GM12878 (cell line): ENCODE data around the gene KCTD6. TPM values are rescaled to one million over a fixed set of nuclear protein-coding genes. Genes with fewer than 3 reads are reported as not detected.
A peak's percentile ranks its signal among the peaks of the same experiment; 100 is the strongest.

Experiments used
- ATF2 ChIP-seq: IDR thresholded peaks from 2 replicates; pipeline ENCODE4 v1.6.1; 2012; ENCODE audit warnings: low read length, inconsistent platforms
- BCL11A ChIP-seq: IDR thresholded peaks from 2 replicates; pipeline ENCODE4 v1.6.1; 2011; ENCODE audit warnings: low read depth, low read length
- CBX3 ChIP-seq: fragments of 200-600 bp; sonication (generic); IDR thresholded peaks from 2 replicates; pipeline ENCODE4 v1.6.1; 2016; ENCODE audit warnings: low read depth, borderline replicate concordance
- CTCF ChIP-seq, 3 experiments: IDR thresholded peaks in 2 of 3; conservative IDR thresholded peaks in 1 of 3; 2 replicates each; pipeline ENCODE4 v1.5.1; 2011; ENCODE audit warnings: low read depth in 3 of 3, low read length in 3 of 3, mild to moderate bottlenecking in 3 of 3, control low read depth in 2 of 3, moderate library complexity in 2 of 3, inconsistent platforms in 1 of 3, mixed read lengths in 1 of 3; ENCODE audit not compliant: control insufficient read depth in 2 of 3, insufficient read depth in 1 of 3; ENCODE audit errors: extremely low read depth in 1 of 3
- E4F1 ChIP-seq: fragments of 450-650 bp; IDR thresholded peaks from 2 replicates; pipeline ENCODE4 v1.6.1; 2018; ENCODE audit warnings: borderline replicate concordance, mild to moderate bottlenecking; ENCODE audit not compliant: partially characterized antibody
- EED ChIP-seq: sonication (generic); IDR thresholded peaks from 2 replicates; pipeline ENCODE4 v1.6.1; 2016; ENCODE audit warnings: antibody characterized with exemption, low read depth
- ESRRA ChIP-seq: IDR thresholded peaks from 2 replicates; pipeline ENCODE4 v1.6.1; 2012; ENCODE audit warnings: mild to moderate bottlenecking, low read length, improper control_type of control experiment
- GABPA ChIP-seq: IDR thresholded peaks from 2 replicates; pipeline ENCODE4 v1.6.1; 2014; ENCODE audit warnings: antibody characterized with exemption, low read depth, mild to moderate bottlenecking, inconsistent platforms
- IKZF1 ChIP-seq: fragments of 450-650 bp; conservative IDR thresholded peaks from 2 replicates; pipeline ENCODE4 v1.6.1; 2017; ENCODE audit warnings: antibody characterized with exemption, mild to moderate bottlenecking
- IRF5 ChIP-seq: fragments of 450-650 bp; IDR thresholded peaks from 2 replicates; pipeline ENCODE4 v1.6.1; 2017; ENCODE audit warnings: borderline replicate concordance
- MEF2B ChIP-seq: fragments of 450-650 bp; IDR thresholded peaks from 2 replicates; pipeline ENCODE4 v1.6.1; 2018; ENCODE audit warnings: mild to moderate bottlenecking, moderate library complexity; ENCODE audit not compliant: partially characterized antibody, poor library complexity, severe bottlenecking
- MTA3 ChIP-seq: IDR thresholded peaks from 2 replicates; pipeline ENCODE4 v1.6.1; 2012; ENCODE audit warnings: low read length, inconsistent platforms, borderline replicate concordance
- RELA ChIP-seq: fragments of 450-650 bp; IDR thresholded peaks from 2 replicates; pipeline ENCODE4 v1.8.0; 2014; ENCODE audit warnings: borderline replicate concordance; ENCODE audit not compliant: partially characterized antibody
- RELB ChIP-seq: fragments of 450-650 bp; IDR thresholded peaks from 2 replicates; pipeline ENCODE4 v1.6.1; 2017; ENCODE audit warnings: low read depth, mild to moderate bottlenecking, moderate library complexity
- RUNX3 ChIP-seq: IDR thresholded peaks from 2 replicates; pipeline ENCODE4 v1.6.1; 2012; ENCODE audit warnings: low read length, inconsistent platforms
- SPI1 ChIP-seq: IDR thresholded peaks from 2 replicates; pipeline ENCODE4 v1.6.1; 2011; ENCODE audit warnings: low read depth, mild to moderate bottlenecking, low read length, moderate library complexity, borderline replicate concordance; ENCODE audit not compliant: insufficient read depth
- SREBF2 ChIP-seq: IDR thresholded peaks from 2 replicates; pipeline ENCODE4 v1.6.1; 2012; ENCODE audit warnings: mild to moderate bottlenecking, low read length
- ZBED1 ChIP-seq: IDR thresholded peaks from 2 replicates; pipeline ENCODE4 v1.6.1; 2016; ENCODE audit warnings: borderline replicate concordance
- ZNF207 ChIP-seq: fragments of 450-650 bp; IDR thresholded peaks from 2 replicates; pipeline ENCODE4 v1.6.1; 2014; ENCODE audit warnings: antibody characterized with exemption, mild to moderate bottlenecking, borderline replicate concordance
- ZNF274 ChIP-seq: IDR thresholded peaks from one replicate; pipeline ENCODE4 v1.8.0; 2011; ENCODE audit not compliant: insufficient read length, insufficient read depth
- ZNF384 ChIP-seq: IDR thresholded peaks from 2 replicates; pipeline ENCODE4 v1.6.1; 2012; ENCODE audit warnings: low read depth, mild to moderate bottlenecking, low read length, improper control_type of control experiment, borderline replicate concordance
- polyA plus RNA-seq, 11 experiments: library from polyadenylated mRNA; depleted of rRNA in 4 of 11; unstranded in 6 of 11; stranded (reverse) in 5 of 11; fragments of >200 nt; fragmentation: Nextera tagmentation in 4 of 11; fragmentation: Illumina TruSeq in 1 of 11; extraction: Ambion mirVana in 4 of 11; extraction: Trizol in 1 of 11; gene quantifications; 1 replicate in 1 of 11; 2 replicates in 10 of 11; pipeline versions ENCODE4 v1.2.1 to v1.2.3, GENCODE V29; 2011 to 2016; ENCODE audit warnings: inconsistent platforms in 2 of 11, missing spikeins in 2 of 11, low read depth in 1 of 11
- total RNA-seq, 4 experiments: library from RNA; depleted of rRNA in 3 of 4; stranded (reverse); fragments of >200 nt in 3 of 4; fragmentation: Illumina TruSeq in 1 of 4; extraction: Trizol in 1 of 4; gene quantifications; 2 replicates each; pipeline versions ENCODE4 v1.2.1 to v1.2.3, GENCODE V29; 2013 to 2021

Gene KCTD6
- total and polyA plus RNA-seq, 10 of the 15 experiments (the other 5 are each of a cell fraction or from before 2014, with no cell fraction given), result 5.2 to 10.7 (median 8.7) TPM

GRCh38 chr3:58463181-58463941 lies 28.5 kb upstream of the KCTD6 start (continued):
- TF ChIP-seq ATF2 (0 out of 2 replicates have a peak, but pooled peaks have one; percentile 20), SREBF2 (no peak), IKZF1 (peak; percentile 78), MEF2B (peak; percentile 60), ZBED1 (no peak), E4F1 (no peak), ESRRA (no peak), RELA (peak; percentile 32), EED (peak; percentile 46; the same call in 1 of the 2 replicates), IRF5 (no peak), GABPA (no peak), CTCF (IDR thresholded peaks at IDR 0.05 in 2 of 3, conservative IDR thresholded peaks at IDR 0.05 in 1 of 3; ENCODE audit: control insufficient read depth in 2 of 3, extremely low read depth in 1 of 3, insufficient read depth in 1 of 3, low read depth in 3 of 3, low read length in 3 of 3) (peak; percentile 90 to 91 (median 90)), MTA3 (0 out of 2 replicates have a peak, but pooled peaks have one; percentile 29), CBX3 (no peak), SPI1 (no peak), RUNX3 (peak; percentile 55; the same call in 1 of the 2 replicates), RELB (0 out of 2 replicates have a peak, but pooled peaks have one; percentile 29), BCL11A (no peak), ZNF274 (no peak), ZNF384 (no peak), ZNF207 (no peak)
